Epithelial cell of umbilical artery (primary cell): ENCODE data around the gene CERS6. TPM values are rescaled to one million over a fixed set of nuclear protein-coding genes. Genes with fewer than 3 reads are reported as not detected.

Experiments used
- total RNA-seq: library from RNA; depleted of rRNA; stranded (reverse); fragments of >200 nt; gene quantifications from 2 replicates; pipeline ENCODE4 v1.2.3, GENCODE V29; 2014

Gene CERS6
- 11.0 and 13.4 TPM in 2 replicates for total RNA-seq

GRCh38 chr2:168455645-168456520 lies at the start of gene CERS6:
TSS of gene CERS6 (plus strand) at chr2:168456272. CDS start at chr2:168456449, 177 bp downstream.

GRCh38 chr2:168801961-168802858 lies 346.1 kb downstream of the CERS6 start, which contains the start of gene NOSTRIN:
TSS of gene NOSTRIN (plus strand) at chr2:168802637. CDS start at chr2:168802647, 10 bp downstream.

Other genes starting within 250 kb of the CERS6 start
- 6.7 and 10.7 TPM in 2 replicates for gene STK39, start 208.7 kb upstream of the CERS6 start, total RNA-seq